GM12891 (cell line): Measurements from ENCODE around the gene KIF4A.

Experiments
- PAX5 ChIP-seq: IDR thresholded peaks from 2 replicates; pipeline ENCODE4 v1.6.1; 2011; ENCODE audit warnings: low read length, moderate library complexity, mild to moderate bottlenecking; ENCODE audit not compliant: insufficient read depth, severe bottlenecking
- POLR2A ChIP-seq: IDR thresholded peaks from 2 replicates; pipeline ENCODE4 v1.6.1; 2011; ENCODE audit warnings: low read depth, low read length, control low read depth
- POLR2AphosphoS5 ChIP-seq: IDR thresholded peaks from 2 replicates; pipeline ENCODE4 v1.6.1; 2011; ENCODE audit warnings: low read depth, low read length, control low read depth
- POU2F2 ChIP-seq: IDR thresholded peaks from 2 replicates; pipeline ENCODE4 v1.6.1; 2011; ENCODE audit warnings: low read depth, mild to moderate bottlenecking, control low read depth, low read length, moderate library complexity
- SPI1 ChIP-seq: IDR thresholded peaks from 2 replicates; pipeline ENCODE4 v1.6.1; 2011; ENCODE audit warnings: low read depth, low read length, control low read depth
- TAF1 ChIP-seq: IDR thresholded peaks from 2 replicates; pipeline ENCODE4 v1.6.1; 2011; ENCODE audit warnings: low read depth, low read length, control low read depth

DNA sequence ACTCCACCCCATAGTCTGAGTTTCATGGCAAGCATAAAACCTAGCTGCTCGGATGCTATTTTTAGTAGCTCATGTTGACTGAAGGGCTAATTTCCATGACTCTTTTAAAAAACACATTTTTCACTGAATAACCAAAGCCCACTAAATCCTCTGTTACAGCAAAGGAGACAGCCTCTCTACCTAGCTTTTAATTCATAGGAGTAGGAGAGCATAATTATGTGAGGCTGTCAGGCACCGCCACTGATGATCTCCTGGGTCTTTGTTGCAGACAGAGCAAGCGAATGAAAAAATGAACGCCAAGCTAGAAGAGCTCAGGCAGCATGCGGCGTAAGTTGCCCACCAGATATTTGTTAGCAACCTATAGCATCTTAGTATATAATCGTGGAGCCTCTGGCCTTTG, 53.5 kb downstream of the KIF4A start:
- TF ChIP-seq POLR2AphosphoS5 (no peak), PAX5 (no peak), POLR2A (no peak), SPI1 (no peak), TAF1 (no peak), POU2F2 (no peak)
